Natural killer cell treated with Interleukin-12 subunit alpha and Interleukin-12 subunit beta and Interleukin-15 and Interleukin-18, amount 100 ng/mL, for 72 hours (primary cell): ENCODE measurements around the gene TCF15. TPM values are rescaled to one million over a fixed set of nuclear protein-coding genes. Genes with fewer than 3 reads are reported as not detected.
"Not testable (repeated sequence)": the region's sequence is repeated elsewhere in the genome, so short reads cannot be mapped to it uniquely, and the experiment has no call there.

Experiments
- ATAC-seq, 2 donors: fragments of 150-1000 bp; cut with Tn5 transposase in 1 of 2; sonication (Bioruptor Pico), chemical (Tn5 transposase) in 1 of 2; 2 replicates each; pipeline ENCODE4 v1.10.0; 2021
- DNase-seq: peaks from one replicate; pipeline ENCODE4 v3.0.0; 2022; ENCODE audit warnings: low spot score
- H3K27ac Mint-ChIP-seq, 2 donors: 1 replicate in 1 of 2; 2 replicates in 1 of 2; pipeline ENCODE4 v1.8.0; 2022; ENCODE audit warnings: mixed read lengths in 2 of 2, mild to moderate bottlenecking in 1 of 2, moderate library complexity in 1 of 2
- H3K27me3 Mint-ChIP-seq, 2 donors: 1 replicate in 1 of 2; 2 replicates in 1 of 2; pipeline ENCODE4 v1.8.0; 2022; ENCODE audit warnings: mixed read lengths in 2 of 2
- H3K36me3 Mint-ChIP-seq: one replicate; pipeline ENCODE4 v1.8.0; 2022; ENCODE audit warnings: mixed read lengths
- H3K4me1 Mint-ChIP-seq, 2 donors: 1 replicate in 1 of 2; 2 replicates in 1 of 2; pipeline ENCODE4 v1.8.0; 2022; ENCODE audit warnings: low read depth in 2 of 2, mixed read lengths in 2 of 2, mild to moderate bottlenecking in 1 of 2
- H3K4me3 Mint-ChIP-seq: one replicate; pipeline ENCODE4 v1.8.0; 2022; ENCODE audit warnings: mixed read lengths
- H3K9me3 Mint-ChIP-seq: 2 replicates; pipeline ENCODE4 v1.8.0; 2022; ENCODE audit warnings: mixed read lengths
- total RNA-seq, 2 donors: library from RNA; stranded (reverse); gene quantifications; one replicate each; pipeline ENCODE4 v1.2.3, GENCODE V29; 2022

The TCF15 gene
- total RNA-seq, 2 donors from 2014 or later, result 0.36 TPM; not detected in 1

- no peak overlapping the region for H3K4me3 Mint-ChIP-seq
- DNase-seq, result peak; percentile 57
- no peak overlapping the region for H3K27ac Mint-ChIP-seq
These were observed 37.4 kb upstream of the TCF15 start for GRCh38 chr20:647479-648019.

GRCh38 chr20:646868-647233 is 36.7 kb upstream of the TCF15 start:
- H3K4me1 Mint-ChIP-seq, result peaks cover 18 to 19% of the 10 kb centered on the region in 2 donors
- H3K9me3 Mint-ChIP-seq, result no peaks in the 10 kb centered on the region
- no peaks in the 10 kb centered on the region for H3K36me3 Mint-ChIP-seq
- H3K27me3 Mint-ChIP-seq, result no peaks in the 10 kb centered on the region
- no peak for ATAC-seq
- no peak overlapping the region for H3K4me3 Mint-ChIP-seq
- no peak overlapping the region for H3K27ac Mint-ChIP-seq
- DNase-seq, result no peak

More at GRCh38 chr20:647479-648019, 37.4 kb upstream of the TCF15 start:
- H3K36me3 Mint-ChIP-seq, result no peaks in the 10 kb centered on the region
- no peaks in the 10 kb centered on the region for H3K9me3 Mint-ChIP-seq
- no peak for ATAC-seq
- no peaks in the 10 kb centered on the region for H3K27me3 Mint-ChIP-seq
- H3K4me1 Mint-ChIP-seq, result peaks cover 23 to 26% of the 10 kb centered on the region in 2 donors

GRCh38 chr20:646107-646867 is 36.2 kb upstream of the TCF15 start:
- DNase-seq, result no peak
- Mint-ChIP-seq H3K36me3 (no peaks in the 10 kb centered on the region), H3K4me1 (peaks cover 13 to 16% of the 10 kb centered on the region in 2 donors), H3K27ac (no peak overlapping the region), H3K9me3 (no peaks in the 10 kb centered on the region), H3K27me3 (no peaks in the 10 kb centered on the region), H3K4me3 (no peak overlapping the region)
- no peak for ATAC-seq

- peaks cover 7 to 11% of the 10 kb centered on the region in 2 donors for H3K4me1 Mint-ChIP-seq
- H3K36me3 Mint-ChIP-seq, result no peaks in the 10 kb centered on the region
- H3K9me3 Mint-ChIP-seq, result no peaks in the 10 kb centered on the region
- DNase-seq (peak; percentile 73), ATAC-seq (peak; percentile 80 to 83)
- H3K27ac Mint-ChIP-seq, result no peak overlapping the region
- H3K4me3 Mint-ChIP-seq, result no peak overlapping the region
- no peaks in the 10 kb centered on the region for H3K27me3 Mint-ChIP-seq
These were observed 35.4 kb upstream of the TCF15 start for GRCh38 chr20:645318-646106.

- DNase-seq (no peak), ATAC-seq (no peak)
- no peaks in the 10 kb centered on the region for H3K27me3 Mint-ChIP-seq
- no peak overlapping the region for H3K27ac Mint-ChIP-seq
- peaks cover 1 to 6% of the 10 kb centered on the region in 2 donors for H3K4me1 Mint-ChIP-seq
- H3K4me3 Mint-ChIP-seq, result no peak overlapping the region
- H3K36me3 Mint-ChIP-seq, result no peaks in the 10 kb centered on the region
- H3K9me3 Mint-ChIP-seq, result no peaks in the 10 kb centered on the region
These were observed 34.7 kb upstream of the TCF15 start for GRCh38 chr20:644692-645317.

- Mint-ChIP-seq H3K9me3 (no peaks in the 10 kb centered on the region), H3K36me3 (no peaks in the 10 kb centered on the region), H3K27me3 (peaks cover 0 to under 1% of the 10 kb centered on the region in 2 donors), H3K27ac (no peak overlapping the region), H3K4me1 (peaks cover 0 to 5% of the 10 kb centered on the region in 2 donors), H3K4me3 (no peak overlapping the region)
- ATAC-seq, result peak in 1 of 2 donors; percentile 3
- peak; percentile 58 for DNase-seq
These were observed 32.5 kb upstream of the TCF15 start for GRCh38 chr20:642398-643174.

GRCh38 chr20:642013-642397 is 31.9 kb upstream of the TCF15 start:
- not testable (repeated sequence) for ATAC-seq, H3K27me3 Mint-ChIP-seq, H3K27ac Mint-ChIP-seq, H3K4me1 Mint-ChIP-seq, H3K4me3 Mint-ChIP-seq, H3K36me3 Mint-ChIP-seq, DNase-seq, H3K9me3 Mint-ChIP-seq

GRCh38 chr20:641516-641875 is 31.4 kb upstream of the TCF15 start:
- H3K36me3 Mint-ChIP-seq, result no peaks in the 10 kb centered on the region
- H3K4me1 Mint-ChIP-seq, result peaks cover 0 to 5% of the 10 kb centered on the region in 2 donors
- peaks cover 0 to 2% of the 10 kb centered on the region in 2 donors for H3K27me3 Mint-ChIP-seq
- H3K4me3 Mint-ChIP-seq, result no peak overlapping the region
- H3K27ac Mint-ChIP-seq, result peak overlapping the region in 1 of 2 donors; percentile 50
- H3K9me3 Mint-ChIP-seq, result no peaks in the 10 kb centered on the region
- ATAC-seq (no peak), DNase-seq (no peak)

GRCh38 chr20:640674-641515 is 30.8 kb upstream of the TCF15 start:
- DNase-seq (no peak), ATAC-seq (peak in 1 of 2 donors; percentile 22)
- Mint-ChIP-seq H3K27ac (peak overlapping the region in 1 of 2 donors; percentile 50), H3K27me3 (peaks cover 0 to 2% of the 10 kb centered on the region in 2 donors), H3K9me3 (no peaks in the 10 kb centered on the region), H3K4me1 (peaks cover 0 to 5% of the 10 kb centered on the region in 2 donors), H3K36me3 (no peaks in the 10 kb centered on the region), H3K4me3 (no peak overlapping the region)

GRCh38 chr20:638579-638978 is 28.5 kb upstream of the TCF15 start:
- H3K27me3 Mint-ChIP-seq, result peaks cover 0 to 2% of the 10 kb centered on the region in 2 donors
- H3K4me3 Mint-ChIP-seq, result no peak overlapping the region
- no peak overlapping the region for H3K27ac Mint-ChIP-seq
- ATAC-seq (no peak), DNase-seq (peak; percentile 48)
- H3K36me3 Mint-ChIP-seq, result no peaks in the 10 kb centered on the region
- H3K4me1 Mint-ChIP-seq, result peaks cover 0 to 2% of the 10 kb centered on the region in 2 donors
- no peaks in the 10 kb centered on the region for H3K9me3 Mint-ChIP-seq

GRCh38 chr20:637559-637958 is 27.4 kb upstream of the TCF15 start:
- H3K27ac Mint-ChIP-seq, result no peak overlapping the region
- H3K4me3 Mint-ChIP-seq, result no peak overlapping the region
- H3K9me3 Mint-ChIP-seq, result no peaks in the 10 kb centered on the region
- ATAC-seq (no peak), DNase-seq (no peak)
- H3K36me3 Mint-ChIP-seq, result no peaks in the 10 kb centered on the region
- peaks cover 0 to 2% of the 10 kb centered on the region in 2 donors for H3K4me1 Mint-ChIP-seq
- peaks cover 0 to 2% of the 10 kb centered on the region in 2 donors for H3K27me3 Mint-ChIP-seq

GRCh38 chr20:635893-636338 is 25.8 kb upstream of the TCF15 start:
- H3K9me3 Mint-ChIP-seq, result no peaks in the 10 kb centered on the region
- H3K4me1 Mint-ChIP-seq, result no peaks in the 10 kb centered on the region
- no peak for ATAC-seq
- H3K4me3 Mint-ChIP-seq, result no peak overlapping the region
- no peak for DNase-seq
- H3K27ac Mint-ChIP-seq, result no peak overlapping the region
- peaks cover 0 to 2% of the 10 kb centered on the region in 2 donors for H3K27me3 Mint-ChIP-seq
- no peaks in the 10 kb centered on the region for H3K36me3 Mint-ChIP-seq
